A549 (cell line): Measurements from ENCODE around the gene C17orf78. TPM values are rescaled to one million over a fixed set of nuclear protein-coding genes. Genes with fewer than 3 reads are reported as not detected.

ENCODE experiments used
- ATAC-seq, 2 experiments: fragments of 200-7000 bp in 1 of 2; fragments of >200 bp in 1 of 2; cut with Nextera tagmentation in 1 of 2; cut with Tn5 transposase in 1 of 2; 3 replicates each; pipeline versions ENCODE4 v1.8.0 to v1.9.1; 2018 to 2020; ENCODE audit warnings: mild to moderate bottlenecking in 1 of 2, moderate library complexity in 1 of 2
- CTCF ChIA-PET: fragments of 300-600 bp; sonication (Branson Sonifier 250); formaldehyde crosslinking; extraction: SDS; loops from one replicate; lab custom pipeline; 2021; ENCODE audit warnings: antibody characterized with exemption, inconsistent platforms; lab: Yijun Ruan, JAX
- POLR2A ChIA-PET: fragments of 350-600 bp; formaldehyde crosslinking; extraction: SDS; loops from one replicate; lab custom pipeline; 2021; ENCODE audit warnings: antibody characterized with exemption, inconsistent platforms; lab: Yijun Ruan, JAX
- DNase-seq, 2 experiments: peaks; one replicate each; pipeline versions ENCODE4 v3.0.0 to v3.0.0-alpha.2; 2011 to 2016; ENCODE audit warnings: low read depth in 1 of 2, low spot score in 1 of 2
- FAIRE-seq: peaks from 2 replicates; lab custom pipeline; 2011; peaks lifted over from hg19 to GRCh38; lab: Jason Lieb, UNC
- H3K27ac ChIP-seq, 2 experiments: fragments of >200 bp; sonication (Bioruptor Twin); formaldehyde crosslinking; 3 replicates each; pipeline ENCODE4 v1.5.1; 2016 to 2017
- H3K4me1 ChIP-seq: fragments of >200 bp; sonication (Bioruptor Twin); formaldehyde crosslinking; 3 replicates; pipeline ENCODE4 v1.6.1; 2016
- H3K4me2 ChIP-seq: fragments of >200 bp; sonication (Bioruptor Twin); formaldehyde crosslinking; 3 replicates; pipeline ENCODE4 v1.6.1; 2016
- H3K4me3 ChIP-seq: fragments of >200 bp; sonication (Bioruptor Twin); formaldehyde crosslinking; 3 replicates; pipeline ENCODE4 v1.5.1; 2016
- H3K9me3 ChIP-seq: fragments of >200 bp; sonication (Bioruptor Twin); formaldehyde crosslinking; 3 replicates; pipeline ENCODE4 v1.6.1; 2016
- ATOH8 ChIP-seq: fragments of 250-450 bp; sonication (Bioruptor Pico); IDR thresholded peaks from 2 replicates; pipeline ENCODE4 v1.5.0; 2020; ENCODE audit warnings: low read depth, mild to moderate bottlenecking, moderate library complexity
- BHLHE40 ChIP-seq: IDR thresholded peaks from 2 replicates; pipeline ENCODE4 v1.6.1; 2012; ENCODE audit warnings: low read depth, low read length, inconsistent platforms
- CBX2 ChIP-seq: fragments of 200-600 bp; sonication (generic); IDR thresholded peaks from 2 replicates; pipeline ENCODE4 v1.6.1; 2016; ENCODE audit warnings: low read depth, mild to moderate bottlenecking, borderline replicate concordance
- CHD4 ChIP-seq: fragments of 200-600 bp; sonication (generic); IDR thresholded peaks from 2 replicates; pipeline ENCODE4 v1.6.1; 2016; ENCODE audit warnings: antibody characterized with exemption, mild to moderate bottlenecking, borderline replicate concordance
- FOSL2 ChIP-seq, 2 experiments: fragments of 450-650 bp in 1 of 2; fragments of >200 bp in 1 of 2; sonication (Bioruptor Twin) in 1 of 2; formaldehyde crosslinking; IDR thresholded peaks; 2 replicates each; pipeline versions ENCODE4 v1.5.0 to v1.6.1; 2016 to 2020; ENCODE audit warnings: mild to moderate bottlenecking in 1 of 2, moderate library complexity in 1 of 2
- GATA3 ChIP-seq: IDR thresholded peaks from 2 replicates; pipeline ENCODE4 v1.6.1; 2012; ENCODE audit warnings: borderline replicate concordance
- HOXA7 ChIP-seq: fragments of 250-450 bp; sonication (Bioruptor Pico); IDR thresholded peaks from 2 replicates; pipeline ENCODE4 v1.5.0; 2020; ENCODE audit warnings: mild to moderate bottlenecking, moderate library complexity
- HOXB13 ChIP-seq: fragments of 250-450 bp; sonication (Bioruptor Pico); IDR thresholded peaks from 2 replicates; pipeline ENCODE4 v1.5.0; 2020; ENCODE audit warnings: low read depth, mild to moderate bottlenecking, moderate library complexity
- HOXB5 ChIP-seq: fragments of 250-450 bp; sonication (Bioruptor Pico); IDR thresholded peaks from 2 replicates; pipeline ENCODE4 v1.5.0; 2020; ENCODE audit warnings: mild to moderate bottlenecking, moderate library complexity
- KDM5A ChIP-seq: fragments of 200-600 bp; sonication (generic); IDR thresholded peaks from 2 replicates; pipeline ENCODE4 v1.6.1; 2016; ENCODE audit warnings: antibody characterized with exemption, mild to moderate bottlenecking
- MAX ChIP-seq: IDR thresholded peaks from 2 replicates; pipeline ENCODE4 v1.6.1; 2012
- MYC ChIP-seq: IDR thresholded peaks from 2 replicates; pipeline ENCODE4 v1.6.1; 2012; ENCODE audit warnings: mild to moderate bottlenecking, inconsistent platforms, low read length, improper control_type of control experiment, borderline replicate concordance
- NPAS2 ChIP-seq: fragments of 250-450 bp; sonication (Bioruptor Pico); IDR thresholded peaks from 2 replicates; pipeline ENCODE4 v1.8.0; 2022; ENCODE audit warnings: mild to moderate bottlenecking, moderate library complexity, borderline replicate concordance
- PHF8 ChIP-seq: fragments of 200-600 bp; sonication (generic); IDR thresholded peaks from 2 replicates; pipeline ENCODE4 v1.6.1; 2016; ENCODE audit warnings: low read depth, mild to moderate bottlenecking, antibody characterized with exemption, moderate library complexity, borderline replicate concordance
- RAD21 ChIP-seq, 2 experiments: fragments of >200 bp in 1 of 2; sonication (Bioruptor Twin) in 1 of 2; formaldehyde crosslinking in 1 of 2; IDR thresholded peaks in 1 of 2; conservative IDR thresholded peaks in 1 of 2; 2 replicates in 1 of 2; 3 replicates in 1 of 2; pipeline ENCODE4 v1.6.1; 2012 to 2018; ENCODE audit warnings: inconsistent platforms in 1 of 2
- RARB ChIP-seq: fragments of 250-450 bp; sonication (Bioruptor Pico); IDR thresholded peaks from 2 replicates; pipeline ENCODE4 v1.8.0; 2021; ENCODE audit warnings: mild to moderate bottlenecking, moderate library complexity
- RNF2 ChIP-seq: fragments of 200-600 bp; sonication (generic); IDR thresholded peaks from 2 replicates; pipeline ENCODE4 v1.6.1; 2016; ENCODE audit warnings: low read depth, mild to moderate bottlenecking, antibody characterized with exemption, moderate library complexity, borderline replicate concordance
- SMC3 ChIP-seq: fragments of >200 bp; sonication (Bioruptor Twin); formaldehyde crosslinking; IDR thresholded peaks from 3 replicates; pipeline ENCODE4 v1.6.1; 2018; ENCODE audit warnings: inconsistent platforms
- SREBF2 ChIP-seq: fragments of 450-650 bp; IDR thresholded peaks from 2 replicates; pipeline ENCODE4 v1.6.1; 2014; ENCODE audit warnings: mild to moderate bottlenecking, moderate library complexity
- WGBS: methylation state at CpG from one replicate; pipeline ENCODE4 v1.1.6; 2017; ENCODE audit errors: missing lambda C conversion rate; 5-methylcytosine and 5-hydroxymethylcytosine counted together
- polyA plus RNA-seq, 4 experiments: library from polyadenylated mRNA; depleted of rRNA in 3 of 4; stranded (reverse); fragments of >200 nt; fragmentation: RNase III in 1 of 4; extraction: RNeasy Plus Mini Kit Qiagen cat#74134 plus additional on column Dnase treatment in 1 of 4; gene quantifications; 2 replicates in 3 of 4; 3 replicates in 1 of 4; pipeline ENCODE4 v1.2.3, GENCODE V29; 2011 to 2017
- TF ChIP-seq, protein P1 (sequence below): IDR thresholded peaks from 2 replicates; pipeline ENCODE4 v1.6.1; 2012
- TF ChIP-seq, protein P2 (sequence below): fragments of 200-600 bp; sonication (generic); IDR thresholded peaks from 2 replicates; pipeline ENCODE4 v1.6.1; 2016; ENCODE audit warnings: antibody characterized with exemption, mild to moderate bottlenecking, moderate library complexity
- TF ChIP-seq, protein P3 (sequence below): fragments of >200 bp; sonication (Bioruptor Twin); formaldehyde crosslinking; IDR thresholded peaks from 3 replicates; pipeline ENCODE4 v1.5.1; 2016

Gene C17orf78
- polyA plus RNA-seq, 2 of the 4 experiments (the other 2 are of a cell fraction), result not detected

- ChIA-PET POLR2A (interaction anchor here (0.6 to 1.8 kb wide), 5 partner anchors 12 to 155 kb away, joined by 3 to 17 read pairs (median 3); partner anchors contain the start of genes ACACA and TADA2A), CTCF (interaction anchor here (0.5 to 8.4 kb wide), 109 partner anchors 9 to 940 kb away, joined by 3 to 204 read pairs (median 4); partner anchors contain the start of genes ACACA, HNF1B, SYNRG and TADA2A)
- H3K4me1 ChIP-seq, result peaks cover 2% of the 10 kb centered on the region; the same call in 1 of the 3 replicates
- no peak overlapping the region for H3K4me3 ChIP-seq
- H3K9me3 ChIP-seq, result no peaks in the 10 kb centered on the region
- WGBS, result 6% methylated on average over 4 of the region's 4 CpGs
- peak; percentile 82 to 91 for DNase-seq
- no peak overlapping the region for H3K4me2 ChIP-seq
- TF ChIP-seq RNF2 (no peak), NPAS2 (CRISPR knock-in tag) (no peak), BHLHE40 (no peak), MAX (peak; percentile 48; the same call in 1 of the 2 replicates), CBX2 (no peak), SREBF2 (no peak), RAD21 (conservative IDR thresholded peaks at IDR 0.05 in 1 of 2, IDR thresholded peaks at IDR 0.05 in 1 of 2) (peak; percentile 99 to 100), SMC3 (peak; percentile 97), ATOH8 (no peak), MYC (no peak), FOSL2 (IDR thresholded peaks at IDR 0.05) (no peak), FOSL2 (CRISPR knock-in tag; IDR thresholded peaks at IDR 0.05) (peak; percentile 16; the same call in 1 of the 2 replicates), GATA3 (no peak), RARB (CRISPR knock-in tag) (no peak), PHF8 (no peak), HOXB5 (CRISPR knock-in tag) (no peak), HOXB13 (CRISPR knock-in tag) (no peak), HOXA7 (CRISPR knock-in tag) (no peak), CHD4 (no peak), KDM5A (no peak)
- TF ChIP-seq, protein P1, sequence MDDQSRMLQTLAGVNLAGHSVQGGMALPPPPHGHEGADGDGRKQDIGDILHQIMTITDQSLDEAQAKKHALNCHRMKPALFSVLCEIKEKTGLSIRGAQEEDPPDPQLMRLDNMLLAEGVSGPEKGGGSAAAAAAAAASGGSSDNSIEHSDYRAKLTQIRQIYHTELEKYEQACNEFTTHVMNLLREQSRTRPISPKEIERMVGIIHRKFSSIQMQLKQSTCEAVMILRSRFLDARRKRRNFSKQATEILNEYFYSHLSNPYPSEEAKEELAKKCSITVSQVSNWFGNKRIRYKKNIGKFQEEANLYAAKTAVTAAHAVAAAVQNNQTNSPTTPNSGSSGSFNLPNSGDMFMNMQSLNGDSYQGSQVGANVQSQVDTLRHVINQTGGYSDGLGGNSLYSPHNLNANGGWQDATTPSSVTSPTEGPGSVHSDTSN, result no peak
- TF ChIP-seq, protein P2, sequence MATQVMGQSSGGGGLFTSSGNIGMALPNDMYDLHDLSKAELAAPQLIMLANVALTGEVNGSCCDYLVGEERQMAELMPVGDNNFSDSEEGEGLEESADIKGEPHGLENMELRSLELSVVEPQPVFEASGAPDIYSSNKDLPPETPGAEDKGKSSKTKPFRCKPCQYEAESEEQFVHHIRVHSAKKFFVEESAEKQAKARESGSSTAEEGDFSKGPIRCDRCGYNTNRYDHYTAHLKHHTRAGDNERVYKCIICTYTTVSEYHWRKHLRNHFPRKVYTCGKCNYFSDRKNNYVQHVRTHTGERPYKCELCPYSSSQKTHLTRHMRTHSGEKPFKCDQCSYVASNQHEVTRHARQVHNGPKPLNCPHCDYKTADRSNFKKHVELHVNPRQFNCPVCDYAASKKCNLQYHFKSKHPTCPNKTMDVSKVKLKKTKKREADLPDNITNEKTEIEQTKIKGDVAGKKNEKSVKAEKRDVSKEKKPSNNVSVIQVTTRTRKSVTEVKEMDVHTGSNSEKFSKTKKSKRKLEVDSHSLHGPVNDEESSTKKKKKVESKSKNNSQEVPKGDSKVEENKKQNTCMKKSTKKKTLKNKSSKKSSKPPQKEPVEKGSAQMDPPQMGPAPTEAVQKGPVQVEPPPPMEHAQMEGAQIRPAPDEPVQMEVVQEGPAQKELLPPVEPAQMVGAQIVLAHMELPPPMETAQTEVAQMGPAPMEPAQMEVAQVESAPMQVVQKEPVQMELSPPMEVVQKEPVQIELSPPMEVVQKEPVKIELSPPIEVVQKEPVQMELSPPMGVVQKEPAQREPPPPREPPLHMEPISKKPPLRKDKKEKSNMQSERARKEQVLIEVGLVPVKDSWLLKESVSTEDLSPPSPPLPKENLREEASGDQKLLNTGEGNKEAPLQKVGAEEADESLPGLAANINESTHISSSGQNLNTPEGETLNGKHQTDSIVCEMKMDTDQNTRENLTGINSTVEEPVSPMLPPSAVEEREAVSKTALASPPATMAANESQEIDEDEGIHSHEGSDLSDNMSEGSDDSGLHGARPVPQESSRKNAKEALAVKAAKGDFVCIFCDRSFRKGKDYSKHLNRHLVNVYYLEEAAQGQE, result no peak
- TF ChIP-seq, protein P3, sequence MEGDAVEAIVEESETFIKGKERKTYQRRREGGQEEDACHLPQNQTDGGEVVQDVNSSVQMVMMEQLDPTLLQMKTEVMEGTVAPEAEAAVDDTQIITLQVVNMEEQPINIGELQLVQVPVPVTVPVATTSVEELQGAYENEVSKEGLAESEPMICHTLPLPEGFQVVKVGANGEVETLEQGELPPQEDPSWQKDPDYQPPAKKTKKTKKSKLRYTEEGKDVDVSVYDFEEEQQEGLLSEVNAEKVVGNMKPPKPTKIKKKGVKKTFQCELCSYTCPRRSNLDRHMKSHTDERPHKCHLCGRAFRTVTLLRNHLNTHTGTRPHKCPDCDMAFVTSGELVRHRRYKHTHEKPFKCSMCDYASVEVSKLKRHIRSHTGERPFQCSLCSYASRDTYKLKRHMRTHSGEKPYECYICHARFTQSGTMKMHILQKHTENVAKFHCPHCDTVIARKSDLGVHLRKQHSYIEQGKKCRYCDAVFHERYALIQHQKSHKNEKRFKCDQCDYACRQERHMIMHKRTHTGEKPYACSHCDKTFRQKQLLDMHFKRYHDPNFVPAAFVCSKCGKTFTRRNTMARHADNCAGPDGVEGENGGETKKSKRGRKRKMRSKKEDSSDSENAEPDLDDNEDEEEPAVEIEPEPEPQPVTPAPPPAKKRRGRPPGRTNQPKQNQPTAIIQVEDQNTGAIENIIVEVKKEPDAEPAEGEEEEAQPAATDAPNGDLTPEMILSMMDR, result peak; percentile 100
- ATAC-seq, result peak; percentile 98 to 99
- peak overlapping the region in 1 of 2 experiments; percentile 54; a peak in 3 of 6 replicates for H3K27ac ChIP-seq
- no peak for FAIRE-seq
Observed at GRCh38 chr17:37373530-37374159, 2.1 kb upstream of the C17orf78 start.
